HL-60 (cell line): ENCODE measurements around the gene MOB2.

Experiments used
- DNase-seq, 2 experiments: peaks; one replicate each; pipeline ENCODE4 v3.0.0-alpha.2; 2010 to 2020; ENCODE audit warnings: low read depth in 1 of 2, low spot score in 1 of 2
- H3K27ac ChIP-seq: fragments of 250-450 bp; sonication (Bioruptor Pico); replicated peaks from 2 replicates; pipeline ENCODE4 v1.5.1; 2020; ENCODE audit warnings: mild to moderate bottlenecking, moderate library complexity
- H3K27me3 ChIP-seq: fragments of 250-450 bp; sonication (Bioruptor Pico); 2 replicates; pipeline ENCODE4 v1.5.1; 2021; ENCODE audit warnings: mild to moderate bottlenecking, moderate library complexity; ENCODE audit not compliant: insufficient read depth, poor library complexity, severe bottlenecking
- H3K4me3 ChIP-seq: replicated peaks from 2 replicates; pipeline ENCODE4 v1.5.1; 2011; ENCODE audit warnings: mild to moderate bottlenecking, control low read depth, low read length; ENCODE audit not compliant: insufficient read depth
- CTCF ChIP-seq: IDR thresholded peaks from one replicate; pipeline ENCODE4 v1.5.1; 2011; ENCODE audit warnings: low read length, control low read depth, inconsistent platforms; ENCODE audit not compliant: insufficient read depth
- GABPA ChIP-seq: IDR thresholded peaks from 2 replicates; pipeline ENCODE4 v1.6.1; 2012; ENCODE audit warnings: low read depth
- POLR2AphosphoS5 ChIP-seq: IDR thresholded peaks from 2 replicates; pipeline ENCODE4 v1.6.1; 2012; ENCODE audit warnings: low read depth
- REST ChIP-seq: IDR thresholded peaks from 2 replicates; pipeline ENCODE4 v1.6.1; 2012; ENCODE audit warnings: low read depth; ENCODE audit not compliant: insufficient replicate concordance
- SPI1 ChIP-seq: IDR thresholded peaks from 2 replicates; pipeline ENCODE4 v1.6.1; 2012; ENCODE audit warnings: low read depth, mild to moderate bottlenecking, borderline replicate concordance

Gene MOB2

GRCh38 chr11:1478011-1478410, 8.6 kb downstream of the MOB2 start:
- no peak for TF ChIP-seq REST
- no peak for TF ChIP-seq CTCF
- no peak for TF ChIP-seq POLR2AphosphoS5
- TF ChIP-seq SPI1 = no peak
- TF ChIP-seq GABPA = no peak

GRCh38 chr11:1476940-1477736, 9.4 kb downstream of the MOB2 start:
- Histone ChIP-seq H3K27me3 (no peaks in the 10 kb centered on the region), H3K4me3 (no peak overlapping the region), H3K27ac (no peak overlapping the region)
- no peak for DNase-seq
- TF ChIP-seq POLR2AphosphoS5 (no peak), CTCF (no peak), GABPA (no peak), REST (no peak), SPI1 (no peak)

More at GRCh38 chr11:1478011-1478410, 8.6 kb downstream of the MOB2 start:
- Histone ChIP-seq H3K4me3 (no peak overlapping the region), H3K27ac (no peak overlapping the region), H3K27me3 (no peaks in the 10 kb centered on the region)
- no peak for DNase-seq

GRCh38 chr11:1475841-1476240, 10.7 kb downstream of the MOB2 start:
- Histone ChIP-seq H3K27ac (no peak overlapping the region), H3K4me3 (no peak overlapping the region), H3K27me3 (no peaks in the 10 kb centered on the region)
- DNase-seq = no peak
- no peak for TF ChIP-seq GABPA

GRCh38 chr11:1473786-1474185, 12.8 kb downstream of the MOB2 start:
- Histone ChIP-seq H3K27me3 (no peaks in the 10 kb centered on the region), H3K4me3 (no peak overlapping the region), H3K27ac (no peak overlapping the region)
- TF ChIP-seq SPI1 (no peak), CTCF (no peak)
- DNase-seq = no peak
